Tibial nerve (tissue), 3 donors: ENCODE data around the gene C12orf57.

Experiments used
- POLR2A ChIP-seq, 2 donors: fragments of 450-650 bp; IDR thresholded peaks; one replicate each; pipeline ENCODE4 v1.6.1; 2017; ENCODE audit warnings: antibody characterized with exemption in 2 of 2, mild to moderate bottlenecking in 2 of 2, moderate library complexity in 2 of 2
- TF ChIP-seq, protein P1 (sequence below), 5 experiments: fragments of 200-600 bp in 3 of 5; fragments of 450-650 bp in 2 of 5; sonication (generic) in 3 of 5; IDR thresholded peaks; one replicate each; pipeline ENCODE4 v1.5.1; 2016 to 2019; ENCODE audit warnings: antibody characterized with exemption in 5 of 5, mild to moderate bottlenecking in 3 of 5, moderate library complexity in 2 of 5

DNA sequence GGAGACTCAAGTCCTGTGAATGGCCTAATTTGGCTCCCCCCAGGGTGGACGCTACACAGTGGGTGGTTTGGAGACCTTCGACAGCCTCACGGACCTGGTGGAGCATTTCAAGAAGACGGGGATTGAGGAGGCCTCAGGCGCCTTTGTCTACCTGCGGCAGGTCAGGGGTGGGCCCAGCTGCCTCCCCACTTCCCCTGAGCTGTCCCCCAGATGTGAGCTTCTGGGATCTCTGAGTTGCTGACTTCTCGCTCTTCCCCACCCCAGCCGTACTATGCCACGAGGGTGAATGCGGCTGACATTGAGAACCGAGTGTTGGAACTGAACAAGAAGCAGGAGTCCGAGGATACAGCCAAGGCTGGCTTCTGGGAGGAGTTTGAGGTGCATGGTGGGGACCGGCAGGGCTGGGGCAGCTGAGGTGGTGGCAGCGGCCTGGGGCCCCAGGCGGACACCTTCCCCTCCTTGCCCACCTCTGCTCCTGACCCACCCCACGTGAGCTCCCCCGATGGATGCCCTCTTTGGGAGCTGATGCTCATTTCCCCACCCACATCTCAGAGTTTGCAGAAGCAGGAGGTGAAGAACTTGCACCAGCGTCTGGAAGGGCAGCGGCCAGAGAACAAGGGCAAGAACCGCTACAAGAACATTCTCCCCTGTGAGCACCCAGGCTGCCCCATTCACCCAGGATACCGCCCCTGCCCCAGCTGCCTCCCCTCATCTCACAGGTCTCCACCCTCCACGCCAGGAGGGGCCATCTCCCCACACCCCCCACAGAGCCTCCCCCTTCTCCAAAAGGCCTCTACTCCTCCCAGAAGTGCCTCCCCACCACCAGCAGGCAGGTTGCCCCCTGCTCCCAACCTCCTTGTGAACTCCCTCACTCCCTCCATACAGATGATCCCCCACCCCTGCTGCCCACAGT is 11.5 kb downstream of the C12orf57 start:
- TF ChIP-seq, protein P1, sequence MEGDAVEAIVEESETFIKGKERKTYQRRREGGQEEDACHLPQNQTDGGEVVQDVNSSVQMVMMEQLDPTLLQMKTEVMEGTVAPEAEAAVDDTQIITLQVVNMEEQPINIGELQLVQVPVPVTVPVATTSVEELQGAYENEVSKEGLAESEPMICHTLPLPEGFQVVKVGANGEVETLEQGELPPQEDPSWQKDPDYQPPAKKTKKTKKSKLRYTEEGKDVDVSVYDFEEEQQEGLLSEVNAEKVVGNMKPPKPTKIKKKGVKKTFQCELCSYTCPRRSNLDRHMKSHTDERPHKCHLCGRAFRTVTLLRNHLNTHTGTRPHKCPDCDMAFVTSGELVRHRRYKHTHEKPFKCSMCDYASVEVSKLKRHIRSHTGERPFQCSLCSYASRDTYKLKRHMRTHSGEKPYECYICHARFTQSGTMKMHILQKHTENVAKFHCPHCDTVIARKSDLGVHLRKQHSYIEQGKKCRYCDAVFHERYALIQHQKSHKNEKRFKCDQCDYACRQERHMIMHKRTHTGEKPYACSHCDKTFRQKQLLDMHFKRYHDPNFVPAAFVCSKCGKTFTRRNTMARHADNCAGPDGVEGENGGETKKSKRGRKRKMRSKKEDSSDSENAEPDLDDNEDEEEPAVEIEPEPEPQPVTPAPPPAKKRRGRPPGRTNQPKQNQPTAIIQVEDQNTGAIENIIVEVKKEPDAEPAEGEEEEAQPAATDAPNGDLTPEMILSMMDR (IDR thresholded peaks at IDR 0.05) = no peak
- TF ChIP-seq POLR2A (IDR thresholded peaks at IDR 0.05) = no peak
